ENCODE data around the gene ADAM17. TPM values are rescaled to one million over a fixed set of nuclear protein-coding genes. Genes with fewer than 3 reads are reported as not detected.
A peak's percentile ranks its signal among the peaks of the same experiment; 100 is the strongest.
"Not testable (repeated sequence)": the region's sequence is repeated elsewhere in the genome, so short reads cannot be mapped to it uniquely, and the experiment has no call there.

ADAM17 gene
- total RNA-seq, 2 donors from 2014 or later = 27.2 to 34.0 TPM

GRCh38 chr2:9584902-9585301 lies 29.3 kb upstream of the ADAM17 start:
- not testable (repeated sequence) for DNase-seq; H3K9me3 ChIP-seq (ENCODE audit: control insufficient read depth, low read length, poor library complexity, severe bottlenecking); H3K27me3 Mint-ChIP-seq; H3K4me1 Mint-ChIP-seq; ATAC-seq; H3K36me3 Mint-ChIP-seq (ENCODE audit: low read depth); H3K4me3 Mint-ChIP-seq
- H3K27ac Mint-ChIP-seq = peak overlapping the region; percentile 53

GRCh38 chr2:9582624-9583023 lies 27.0 kb upstream of the ADAM17 start:
- Mint-ChIP-seq H3K27me3 (no peaks in the 10 kb centered on the region), H3K4me1 (peaks cover 4% of the 10 kb centered on the region), H3K4me3 (no peak overlapping the region), H3K27ac (peak overlapping the region; percentile 87), H3K36me3 (ENCODE audit: low read depth) (peaks cover 9% of the 10 kb centered on the region)
- DNase-seq = no peak
- no peaks in the 10 kb centered on the region for H3K9me3 ChIP-seq (ENCODE audit: control insufficient read depth, low read length, poor library complexity, severe bottlenecking)
- no peak for ATAC-seq

DNA sequence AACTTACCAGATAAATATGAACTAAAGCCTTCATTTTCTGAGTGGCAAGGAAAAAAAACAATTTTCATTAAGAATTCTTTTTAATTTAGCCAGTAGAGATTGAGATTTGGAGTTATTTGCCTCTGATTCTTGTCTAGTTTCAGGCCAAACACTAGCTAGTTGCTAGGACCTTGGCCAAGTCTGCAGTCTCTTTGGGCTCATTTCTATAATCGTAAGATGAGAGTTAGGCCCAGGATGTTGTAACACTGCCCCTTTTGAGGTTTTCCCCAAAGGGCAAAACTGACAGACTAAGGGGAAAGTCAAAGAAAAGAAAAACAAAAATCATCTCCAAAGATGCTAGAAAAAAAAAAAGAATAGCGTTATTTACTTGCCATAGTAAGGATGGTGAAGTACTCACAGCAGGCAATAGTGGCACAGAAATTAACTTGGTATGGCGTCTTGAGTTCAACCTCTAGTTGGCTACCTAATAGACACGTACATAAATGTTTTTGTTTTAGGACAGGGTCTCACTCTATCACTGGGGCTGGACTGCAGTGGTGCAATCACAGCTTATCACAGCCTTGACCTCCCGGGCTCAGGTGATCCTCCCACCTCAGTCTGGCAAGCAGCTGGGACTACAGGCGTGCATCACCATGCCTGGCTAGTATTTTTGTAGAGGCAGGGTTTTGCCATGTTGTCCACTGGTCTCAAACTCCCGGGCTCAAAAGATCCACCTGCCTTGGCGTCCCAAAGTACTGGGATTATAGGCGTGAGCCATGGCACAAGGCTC lies 23.0 kb upstream of the ADAM17 start:
- peaks cover 3% of the 10 kb centered on the region for H3K36me3 Mint-ChIP-seq (ENCODE audit: low read depth)
- H3K27ac Mint-ChIP-seq = peak overlapping the region; percentile 87
- no peaks in the 10 kb centered on the region for H3K9me3 ChIP-seq (ENCODE audit: control insufficient read depth, low read length, poor library complexity, severe bottlenecking)
- DNase-seq = no peak
- no peaks in the 10 kb centered on the region for H3K27me3 Mint-ChIP-seq
- H3K4me3 Mint-ChIP-seq = no peak overlapping the region
- ATAC-seq = peak; percentile 3
- H3K4me1 Mint-ChIP-seq = peaks cover 8% of the 10 kb centered on the region

- no peaks in the 10 kb centered on the region for H3K9me3 ChIP-seq (ENCODE audit: control insufficient read depth, low read length, poor library complexity, severe bottlenecking)
- Mint-ChIP-seq H3K4me3 (no peak overlapping the region), H3K36me3 (ENCODE audit: low read depth) (no peaks in the 10 kb centered on the region), H3K27ac (peak overlapping the region; percentile 87), H3K27me3 (no peaks in the 10 kb centered on the region), H3K4me1 (peaks cover 9% of the 10 kb centered on the region)
- ATAC-seq (no peak), DNase-seq (no peak)
Measured at GRCh38 chr2:9574331-9574730, 18.7 kb upstream of the ADAM17 start.

DNA sequence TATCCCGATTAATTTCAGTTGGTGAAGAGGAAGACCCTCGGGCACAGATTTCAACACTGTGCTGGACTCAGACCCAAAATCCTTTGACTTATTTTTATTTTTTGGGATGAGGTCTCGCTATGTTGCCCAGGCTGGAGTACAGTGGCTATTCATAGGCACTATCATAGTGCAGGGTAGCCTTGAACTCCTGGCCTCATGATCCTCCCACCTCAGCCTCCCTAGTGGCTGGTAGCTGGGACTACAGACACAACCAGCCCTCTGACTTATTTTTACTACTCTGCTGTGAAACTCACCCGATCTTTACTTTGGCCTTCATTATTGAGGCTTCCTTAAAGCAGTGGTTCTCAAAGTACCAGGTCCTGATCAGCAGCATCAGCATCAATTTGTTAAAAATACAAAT lies 18.2 kb upstream of the ADAM17 start:
- no peaks in the 10 kb centered on the region for H3K36me3 Mint-ChIP-seq (ENCODE audit: low read depth)
- no peak overlapping the region for H3K4me3 Mint-ChIP-seq
- no peaks in the 10 kb centered on the region for H3K27me3 Mint-ChIP-seq
- DNase-seq = no peak
- peak overlapping the region; percentile 87 for H3K27ac Mint-ChIP-seq
- H3K4me1 Mint-ChIP-seq = peaks cover 9% of the 10 kb centered on the region
- peak; percentile 40 for ATAC-seq
- H3K9me3 ChIP-seq (ENCODE audit: control insufficient read depth, low read length, poor library complexity, severe bottlenecking) = no peaks in the 10 kb centered on the region

DNA sequence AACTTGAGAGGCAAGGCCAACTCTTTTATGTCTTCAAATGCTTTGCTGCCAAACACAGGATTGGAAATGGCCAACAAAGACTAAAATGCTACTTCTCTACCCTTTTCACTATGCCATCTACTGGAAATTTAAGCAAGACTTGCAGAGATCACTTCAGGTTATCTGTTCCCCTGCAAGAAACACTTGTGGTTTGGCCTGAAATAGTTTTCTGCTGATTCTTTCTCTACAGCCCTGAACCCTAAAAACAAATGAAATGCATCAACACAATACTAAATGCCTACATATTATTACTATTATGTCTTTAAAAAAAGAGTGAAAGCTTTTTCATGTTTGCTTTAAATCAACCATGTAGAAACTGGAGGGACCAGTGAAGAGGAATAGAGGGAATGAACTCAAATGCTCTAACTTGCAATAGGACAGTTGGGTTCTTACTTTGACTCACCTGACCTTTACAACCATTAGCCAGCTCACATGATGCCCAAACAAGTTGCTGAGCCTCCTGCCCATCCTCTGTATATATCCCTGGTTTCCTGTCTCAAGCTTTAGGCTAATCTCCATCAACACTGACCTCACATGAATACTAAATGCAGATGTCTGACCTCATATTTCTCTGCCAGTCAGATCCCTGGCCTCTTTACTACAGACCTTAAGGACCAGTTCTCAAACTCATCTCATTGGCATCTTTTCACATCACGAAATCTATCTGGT lies 17.5 kb upstream of the ADAM17 start:
- Mint-ChIP-seq H3K27me3 (no peaks in the 10 kb centered on the region), H3K36me3 (ENCODE audit: low read depth) (no peaks in the 10 kb centered on the region), H3K27ac (peak overlapping the region; percentile 87), H3K4me3 (peak overlapping the region; percentile 13), H3K4me1 (peaks cover 9% of the 10 kb centered on the region)
- DNase-seq = no peak
- no peaks in the 10 kb centered on the region for H3K9me3 ChIP-seq (ENCODE audit: control insufficient read depth, low read length, poor library complexity, severe bottlenecking)
- no peak for ATAC-seq

DNA sequence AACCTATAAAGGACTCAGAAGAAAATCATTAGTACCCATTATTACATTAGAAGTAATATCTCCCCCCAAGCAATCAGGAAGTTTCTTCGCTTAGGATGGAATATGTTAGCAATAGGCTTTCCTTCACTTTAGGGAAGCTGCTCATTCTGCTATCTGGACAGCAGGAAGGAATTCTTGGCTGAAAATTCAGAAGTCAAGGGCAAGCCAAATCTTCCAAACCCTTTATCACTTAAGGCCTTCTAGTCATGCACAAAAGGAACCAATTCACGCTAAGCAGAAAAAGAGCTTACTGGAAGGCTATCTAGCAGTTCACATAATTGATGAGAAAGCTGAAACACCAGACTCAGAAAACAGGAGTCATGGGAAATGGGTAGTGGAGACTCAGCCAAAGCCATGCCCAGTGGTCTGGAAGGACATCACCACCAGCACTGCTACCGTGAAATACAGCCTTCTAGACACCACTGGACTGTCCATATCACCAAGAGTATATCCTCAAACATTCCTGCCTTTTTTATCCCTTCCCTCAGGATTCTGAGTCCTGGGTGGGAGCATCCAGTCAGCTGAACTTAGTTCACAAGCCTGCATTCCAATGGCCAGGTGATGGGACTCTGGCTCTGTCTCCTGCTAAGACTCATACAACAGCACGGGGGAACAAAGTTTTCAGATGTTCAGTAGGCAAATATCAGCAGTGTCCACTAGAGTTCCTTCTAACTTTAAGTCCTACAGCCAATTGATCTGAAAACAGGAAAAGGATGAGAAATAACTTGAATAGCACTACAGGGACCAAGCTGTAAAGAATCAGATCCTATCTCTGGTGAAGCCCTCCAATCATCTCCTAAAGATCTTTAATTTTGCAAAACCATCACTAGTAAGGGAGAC lies 14.8 kb upstream of the ADAM17 start:
- Mint-ChIP-seq H3K4me1 (peaks cover 9% of the 10 kb centered on the region), H3K27me3 (no peaks in the 10 kb centered on the region), H3K27ac (peak overlapping the region; percentile 16), H3K36me3 (ENCODE audit: low read depth) (no peaks in the 10 kb centered on the region), H3K4me3 (no peak overlapping the region)
- no peak for DNase-seq
- no peak for ATAC-seq
- H3K9me3 ChIP-seq (ENCODE audit: control insufficient read depth, low read length, poor library complexity, severe bottlenecking) = no peaks in the 10 kb centered on the region

DNA sequence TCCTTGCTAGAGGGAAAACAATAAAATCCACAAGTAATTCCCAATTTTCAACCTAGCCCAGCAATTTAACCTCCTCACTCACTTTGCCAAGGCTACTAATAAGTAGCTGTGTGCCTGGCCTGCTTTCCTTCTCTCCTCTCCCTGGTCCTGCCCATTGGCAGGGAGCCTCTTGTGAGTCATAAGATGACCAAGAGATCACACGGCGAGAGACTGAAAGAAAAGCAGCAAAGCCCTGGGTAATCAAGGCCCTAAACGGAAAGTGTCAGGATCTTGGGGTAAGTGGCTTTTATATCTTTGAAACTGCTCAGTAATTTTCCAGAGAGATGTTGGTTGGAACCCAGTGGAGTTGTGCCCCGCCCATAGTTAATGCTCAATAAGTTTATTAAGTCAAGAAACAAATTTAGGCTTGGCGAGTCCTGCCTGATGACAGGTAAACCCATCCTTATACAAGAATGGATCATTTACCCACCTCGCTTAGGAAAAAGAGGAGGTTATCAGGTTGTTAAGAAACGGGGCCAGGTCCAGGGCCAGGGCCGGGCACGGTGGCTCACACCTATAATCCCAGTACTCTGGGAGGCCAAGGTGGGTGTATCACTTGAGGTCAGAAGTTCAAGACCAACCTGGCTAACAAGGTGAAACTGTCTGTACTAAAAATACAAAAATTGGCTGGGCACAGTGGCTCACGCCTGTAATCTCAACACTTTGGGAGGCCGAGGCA lies 10.0 kb upstream of the ADAM17 start:
- Mint-ChIP-seq H3K4me3 (no peak overlapping the region), H3K36me3 (ENCODE audit: low read depth) (no peaks in the 10 kb centered on the region), H3K4me1 (peaks cover 2% of the 10 kb centered on the region), H3K27me3 (no peaks in the 10 kb centered on the region), H3K27ac (no peak overlapping the region)
- ATAC-seq = no peak
- no peak for DNase-seq
- no peaks in the 10 kb centered on the region for H3K9me3 ChIP-seq (ENCODE audit: control insufficient read depth, low read length, poor library complexity, severe bottlenecking)

DNA sequence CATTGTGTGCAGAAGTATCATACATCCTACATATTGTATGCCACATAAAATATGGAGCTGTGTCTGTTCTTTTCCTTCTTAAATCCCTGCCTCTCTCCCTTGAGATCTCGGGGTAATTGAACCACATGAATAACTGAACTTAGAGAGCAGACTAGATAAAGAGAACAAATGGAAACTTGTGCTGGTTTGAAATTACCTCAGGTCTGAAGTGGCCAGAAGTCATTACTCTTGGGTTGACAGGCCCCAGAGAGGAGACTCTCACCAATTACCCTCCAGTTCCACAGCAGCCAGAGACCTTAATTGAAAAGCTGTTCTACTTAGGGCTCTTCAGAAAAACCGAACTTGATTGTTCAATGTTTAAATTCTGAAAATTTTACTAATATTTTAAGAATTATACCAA lies 5.0 kb upstream of the ADAM17 start:
- ATAC-seq = no peak
- no peak overlapping the region for H3K27ac Mint-ChIP-seq

DNA sequence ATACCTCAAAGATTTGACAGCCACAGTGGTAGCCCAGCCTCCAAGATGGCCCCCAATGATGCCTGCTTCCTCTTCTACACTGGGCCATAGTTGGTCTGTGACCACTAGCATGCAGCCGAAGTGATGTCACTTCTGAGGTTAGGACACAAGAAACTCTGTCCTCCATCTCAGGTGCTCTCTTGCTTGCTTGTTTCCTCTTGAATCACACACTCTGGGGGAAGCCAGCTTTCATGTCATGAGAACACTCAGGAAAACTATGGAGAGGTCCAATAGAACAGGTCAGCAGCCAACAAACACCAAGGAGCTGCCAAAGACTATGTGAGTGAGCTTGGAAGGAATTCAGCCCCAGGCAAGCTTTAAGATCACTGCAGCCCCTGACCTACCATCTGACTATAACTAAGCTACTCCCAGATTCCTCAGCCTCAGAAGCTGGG lies 3.3 kb upstream of the ADAM17 start:
- Mint-ChIP-seq H3K36me3 (ENCODE audit: low read depth) (peaks cover 7% of the 10 kb centered on the region), H3K27me3 (no peaks in the 10 kb centered on the region), H3K4me1 (peaks cover 24% of the 10 kb centered on the region), H3K27ac (no peak overlapping the region), H3K4me3 (no peak overlapping the region)
- no peak for DNase-seq
- ATAC-seq = no peak
- H3K9me3 ChIP-seq (ENCODE audit: control insufficient read depth, low read length, poor library complexity, severe bottlenecking) = no peaks in the 10 kb centered on the region

More for the DNA sequence above, 5.0 kb upstream of the ADAM17 start:
- Mint-ChIP-seq H3K27me3 (no peaks in the 10 kb centered on the region), H3K4me3 (no peak overlapping the region), H3K4me1 (peaks cover 11% of the 10 kb centered on the region), H3K36me3 (ENCODE audit: low read depth) (peaks cover 2% of the 10 kb centered on the region)
- no peaks in the 10 kb centered on the region for H3K9me3 ChIP-seq (ENCODE audit: control insufficient read depth, low read length, poor library complexity, severe bottlenecking)
- no peak for DNase-seq

DNA sequence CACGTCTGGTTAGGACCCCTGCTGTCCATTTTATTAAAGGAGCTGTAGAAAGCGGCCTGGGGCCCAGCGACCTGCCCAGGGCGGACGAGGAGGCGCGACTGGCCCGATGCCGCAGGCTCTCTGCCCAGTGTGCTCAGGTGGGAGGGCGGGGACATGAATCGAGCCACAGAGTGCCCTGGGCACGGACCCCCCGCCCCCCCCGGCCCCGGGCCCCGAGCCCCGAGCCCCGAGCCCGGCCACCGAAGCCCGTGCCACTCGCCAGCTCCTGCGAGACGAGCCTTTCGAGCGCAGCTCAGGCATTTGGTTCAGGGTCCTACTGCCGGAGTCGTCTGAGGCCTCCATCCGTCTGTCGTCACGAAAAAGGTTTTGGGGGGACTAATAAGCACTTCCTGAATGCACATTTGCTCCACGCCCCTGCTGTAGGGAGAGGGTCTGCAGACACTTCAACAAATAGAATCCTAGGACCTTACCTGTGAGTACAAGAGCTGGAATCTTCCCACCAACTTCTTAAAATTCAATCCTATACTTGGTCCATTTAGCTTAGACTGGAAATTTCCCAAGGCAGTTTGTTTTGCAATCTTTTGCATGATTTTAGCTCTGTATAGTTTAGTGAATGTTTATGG lies 602 bp upstream of the ADAM17 start:
- DNase-seq = no peak
- no peak for ATAC-seq
- H3K27me3 Mint-ChIP-seq = no peaks in the 10 kb centered on the region
- no peaks in the 10 kb centered on the region for H3K9me3 ChIP-seq (ENCODE audit: control insufficient read depth, low read length, poor library complexity, severe bottlenecking)
- H3K4me1 Mint-ChIP-seq = peaks cover 34% of the 10 kb centered on the region
- peak overlapping the region; percentile 99 for H3K4me3 Mint-ChIP-seq
- peak overlapping the region; percentile 99 for H3K27ac Mint-ChIP-seq
- H3K36me3 Mint-ChIP-seq (ENCODE audit: low read depth) = peaks cover 7% of the 10 kb centered on the region

DNA sequence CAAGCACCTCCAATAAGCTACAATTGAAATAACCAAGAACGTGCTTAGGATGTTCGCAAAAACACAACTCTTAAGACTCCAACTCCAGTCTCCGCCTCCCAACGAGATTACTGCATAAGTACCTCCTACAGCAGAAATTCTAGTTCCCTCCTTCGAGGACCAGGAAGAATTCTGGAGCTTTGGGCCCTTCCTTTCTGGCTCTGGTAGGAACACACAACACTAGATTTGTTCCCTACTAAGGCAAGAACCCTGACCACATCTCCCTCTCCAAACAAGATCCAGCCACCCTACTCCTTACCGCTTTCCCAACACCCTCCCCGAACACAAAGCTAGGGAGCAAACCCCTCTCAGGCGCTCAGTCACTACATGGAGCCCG lies 721 bp downstream of the ADAM17 start:
- no peak for DNase-seq
- ATAC-seq = peak; percentile 38

More for the DNA sequence above, 721 bp downstream of the ADAM17 start:
- H3K27me3 Mint-ChIP-seq = no peaks in the 10 kb centered on the region
- H3K36me3 Mint-ChIP-seq (ENCODE audit: low read depth) = peaks cover 7% of the 10 kb centered on the region
- H3K4me1 Mint-ChIP-seq = peaks cover 39% of the 10 kb centered on the region
- peak overlapping the region; percentile 99 for H3K27ac Mint-ChIP-seq
- peak overlapping the region; percentile 99 for H3K4me3 Mint-ChIP-seq
- H3K9me3 ChIP-seq (ENCODE audit: control insufficient read depth, low read length, poor library complexity, severe bottlenecking) = no peaks in the 10 kb centered on the region
